ENCODE data around the gene AP1B1. TPM values are rescaled to one million over a fixed set of nuclear protein-coding genes. Genes with fewer than 3 reads are reported as not detected.

The AP1B1 gene
- total RNA-seq, 1 experiment from 2014 or later: 68.1 TPM

DNA sequence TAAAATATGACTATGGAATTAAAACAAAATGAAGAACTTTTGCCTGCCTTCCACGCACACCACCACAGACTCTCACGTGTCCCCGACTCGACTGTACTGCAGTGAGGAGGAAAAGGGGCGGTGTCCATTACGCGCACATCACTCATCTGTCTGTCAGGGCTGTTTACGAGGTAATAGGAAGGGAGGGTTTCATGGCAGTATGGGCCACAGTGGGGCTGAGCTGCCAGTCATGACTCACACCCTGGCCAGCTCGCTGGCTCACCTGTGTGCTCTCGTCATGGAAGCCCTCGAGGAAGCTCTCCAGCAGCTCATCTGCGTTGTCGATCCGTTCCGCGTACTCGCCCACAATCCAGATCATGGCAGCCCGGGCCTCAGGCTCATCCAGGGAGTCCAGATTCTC is 39.4 kb downstream of the AP1B1 start:
- Histone ChIP-seq H3K27ac (ENCODE audit: low read depth, low read length, poor library complexity, severe bottlenecking) (no peak overlapping the region), H3K9me3 (ENCODE audit: low read depth, low read length, poor library complexity, severe bottlenecking) (no peaks in the 10 kb centered on the region), H3K27me3 (replicated peaks; ENCODE audit: insufficient read depth, low read depth, low read length, poor library complexity) (no peaks in the 10 kb centered on the region), H3K4me1 (ENCODE audit: insufficient read depth, low read length, poor library complexity, severe bottlenecking) (no peaks in the 10 kb centered on the region), H3K4me3 (ENCODE audit: low read depth, low read length, poor library complexity, severe bottlenecking) (no peak overlapping the region), H3K36me3 (ENCODE audit: insufficient read depth, low read length, poor library complexity, severe bottlenecking) (peaks cover 18% of the 10 kb centered on the region)
- TF ChIP-seq EZH2 (IDR thresholded peaks at IDR 0.05; ENCODE audit: borderline replicate concordance, low read depth, low read length, poor library complexity, severe bottlenecking): no peak
- TF ChIP-seq, protein P1, sequence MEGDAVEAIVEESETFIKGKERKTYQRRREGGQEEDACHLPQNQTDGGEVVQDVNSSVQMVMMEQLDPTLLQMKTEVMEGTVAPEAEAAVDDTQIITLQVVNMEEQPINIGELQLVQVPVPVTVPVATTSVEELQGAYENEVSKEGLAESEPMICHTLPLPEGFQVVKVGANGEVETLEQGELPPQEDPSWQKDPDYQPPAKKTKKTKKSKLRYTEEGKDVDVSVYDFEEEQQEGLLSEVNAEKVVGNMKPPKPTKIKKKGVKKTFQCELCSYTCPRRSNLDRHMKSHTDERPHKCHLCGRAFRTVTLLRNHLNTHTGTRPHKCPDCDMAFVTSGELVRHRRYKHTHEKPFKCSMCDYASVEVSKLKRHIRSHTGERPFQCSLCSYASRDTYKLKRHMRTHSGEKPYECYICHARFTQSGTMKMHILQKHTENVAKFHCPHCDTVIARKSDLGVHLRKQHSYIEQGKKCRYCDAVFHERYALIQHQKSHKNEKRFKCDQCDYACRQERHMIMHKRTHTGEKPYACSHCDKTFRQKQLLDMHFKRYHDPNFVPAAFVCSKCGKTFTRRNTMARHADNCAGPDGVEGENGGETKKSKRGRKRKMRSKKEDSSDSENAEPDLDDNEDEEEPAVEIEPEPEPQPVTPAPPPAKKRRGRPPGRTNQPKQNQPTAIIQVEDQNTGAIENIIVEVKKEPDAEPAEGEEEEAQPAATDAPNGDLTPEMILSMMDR (conservative IDR thresholded peaks at IDR 0.05; ENCODE audit: low read depth, low read length): no peak
- BruUV-seq (replicated peaks): no TSS peak
- intact Hi-C loops (cut with micrococcal nuclease; ENCODE audit: unreplicated experiment): no loop called here
- no peak for DNase-seq (ENCODE audit: low spot score)
- POLR2A ChIA-PET (ENCODE audit: low non-redundant PET): no interaction called here
- CTCF ChIA-PET: no interaction called here

DNA sequence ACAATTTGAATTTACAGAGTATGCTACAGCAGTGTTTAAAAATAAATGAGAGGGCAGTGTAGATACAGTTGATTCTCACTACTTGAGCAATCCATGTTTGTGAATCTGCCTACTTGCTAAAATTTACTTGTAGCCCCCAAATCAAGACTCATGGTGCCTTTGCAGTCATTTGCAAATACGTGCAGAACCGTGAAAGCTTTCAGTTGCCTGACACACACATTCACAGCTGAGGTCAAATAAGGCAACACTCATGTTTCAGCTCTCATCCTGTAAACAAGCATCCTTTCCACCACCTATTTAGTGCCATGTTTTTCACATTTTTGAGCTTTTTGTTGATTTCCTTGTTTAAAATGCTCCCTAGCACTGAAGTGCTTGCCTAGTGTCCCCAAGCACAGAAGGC is 40.3 kb downstream of the AP1B1 start:
- no peaks in the 10 kb centered on the region for H3K27me3 ChIP-seq (replicated peaks; ENCODE audit: insufficient read depth, low read depth, low read length, poor library complexity)
- no TSS peak for BruUV-seq (replicated peaks)
- no peaks in the 10 kb centered on the region for H3K9me3 ChIP-seq (ENCODE audit: low read depth, low read length, poor library complexity, severe bottlenecking)
- CTCF ChIA-PET: no interaction called here
- no peak overlapping the region for H3K27ac ChIP-seq (ENCODE audit: low read depth, low read length, poor library complexity, severe bottlenecking)
- no peaks in the 10 kb centered on the region for H3K4me1 ChIP-seq (ENCODE audit: insufficient read depth, low read length, poor library complexity, severe bottlenecking)
- H3K4me3 ChIP-seq (ENCODE audit: low read depth, low read length, poor library complexity, severe bottlenecking): no peak overlapping the region
- TF ChIP-seq EZH2 (IDR thresholded peaks at IDR 0.05; ENCODE audit: borderline replicate concordance, low read depth, low read length, poor library complexity, severe bottlenecking): no peak
- TF ChIP-seq, protein P1 (conservative IDR thresholded peaks at IDR 0.05; ENCODE audit: low read depth, low read length): no peak
- intact Hi-C loops (cut with micrococcal nuclease; ENCODE audit: unreplicated experiment): no loop called here
- POLR2A ChIA-PET (ENCODE audit: low non-redundant PET): no interaction called here
- H3K36me3 ChIP-seq (ENCODE audit: insufficient read depth, low read length, poor library complexity, severe bottlenecking): peaks cover 15% of the 10 kb centered on the region
- no peak for DNase-seq (ENCODE audit: low spot score)

DNA sequence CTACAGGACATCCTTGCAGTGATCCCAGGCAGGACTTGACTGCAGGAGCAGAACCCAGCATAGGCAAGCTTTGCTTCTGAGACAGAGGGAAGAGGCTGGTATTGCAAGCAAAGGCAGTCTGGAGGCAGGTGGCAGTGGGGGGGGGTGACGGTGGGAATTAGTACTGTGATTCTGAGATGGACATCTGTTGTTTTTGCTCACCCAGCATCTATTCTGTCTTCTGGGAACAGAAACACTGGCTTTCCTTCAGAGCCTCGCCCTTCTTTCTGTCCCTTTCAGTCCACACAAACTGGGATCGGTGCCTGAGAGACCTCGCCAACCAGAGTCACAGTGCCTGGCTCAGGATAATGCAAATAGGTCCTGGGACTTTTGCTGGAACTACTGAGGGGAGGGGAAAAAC is 41.7 kb downstream of the AP1B1 start:
- ChIA-PET CTCF (no interaction called here), POLR2A (ENCODE audit: low non-redundant PET) (no interaction called here)
- intact Hi-C loops (cut with micrococcal nuclease; ENCODE audit: unreplicated experiment): no loop called here
- Histone ChIP-seq H3K4me3 (ENCODE audit: low read depth, low read length, poor library complexity, severe bottlenecking) (no peak overlapping the region), H3K4me1 (ENCODE audit: insufficient read depth, low read length, poor library complexity, severe bottlenecking) (no peaks in the 10 kb centered on the region), H3K9me3 (ENCODE audit: low read depth, low read length, poor library complexity, severe bottlenecking) (no peaks in the 10 kb centered on the region), H3K36me3 (ENCODE audit: insufficient read depth, low read length, poor library complexity, severe bottlenecking) (peaks cover 5% of the 10 kb centered on the region), H3K27me3 (replicated peaks; ENCODE audit: insufficient read depth, low read depth, low read length, poor library complexity) (no peaks in the 10 kb centered on the region), H3K27ac (ENCODE audit: low read depth, low read length, poor library complexity, severe bottlenecking) (no peak overlapping the region)
- BruUV-seq (replicated peaks): no TSS peak
- no peak for TF ChIP-seq EZH2 (IDR thresholded peaks at IDR 0.05; ENCODE audit: borderline replicate concordance, low read depth, low read length, poor library complexity, severe bottlenecking)
- TF ChIP-seq, protein P1 (conservative IDR thresholded peaks at IDR 0.05; ENCODE audit: low read depth, low read length): no peak
- DNase-seq (ENCODE audit: low spot score): no peak
